ENCODE results near the gene ARHGAP26. TPM values are rescaled to one million over a fixed set of nuclear protein-coding genes. Genes with fewer than 3 reads are reported as not detected.

ARHGAP26 gene
- total and polyA plus RNA-seq, 2 of the 4 experiments (the other 2 are of a cell fraction) = 0.54 to 0.56 TPM

DNA sequence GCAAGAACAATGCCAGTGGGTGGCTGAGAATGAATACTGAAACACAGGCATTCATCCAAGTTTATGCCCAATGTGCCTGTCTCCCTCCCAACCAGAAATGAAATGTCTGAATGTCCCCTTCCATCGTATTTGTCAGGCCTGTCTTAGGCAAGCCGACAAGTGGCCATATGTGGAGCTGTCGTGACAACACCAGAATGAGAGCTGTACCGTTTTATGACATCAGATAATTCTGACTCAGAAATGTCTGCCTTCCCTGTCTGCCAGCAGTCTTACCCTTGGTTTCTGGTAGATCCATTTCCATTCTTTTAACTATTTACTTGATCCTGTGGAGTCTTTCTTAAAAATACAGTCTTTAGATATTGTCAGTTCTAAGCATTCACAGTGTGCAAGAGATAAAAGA lies 421.5 kb downstream of the ARHGAP26 start:
- no peak for DNase-seq
- Histone ChIP-seq H3K4me2 (ENCODE audit: low read depth, low read length) (no peak overlapping the region), H3K27ac (ENCODE audit: insufficient read depth, low read length) (no peak overlapping the region), H2AFZ (replicated peaks; ENCODE audit: low read length, poor library complexity) (no peak overlapping the region), H3K9ac (ENCODE audit: low read depth, low read length) (no peak overlapping the region), H3K9me1 (ENCODE audit: insufficient read depth, low read length) (0 out of 2 replicates have a peak, but pooled peaks cover 2% of the 10 kb centered on the region), H3K9me3 (ENCODE audit: control insufficient read depth, insufficient read depth, low read length) (peaks cover 4% of the 10 kb centered on the region), H3K79me1 (ENCODE audit: low read depth in 1 of 2, low read length in 2 of 2) (no peaks in the 10 kb centered on the region), H3K4me1 (ENCODE audit: control insufficient read depth, insufficient read depth, low read length) (peaks cover 2% of the 10 kb centered on the region; the same call in 1 of the 2 replicates), H3K23ac (ENCODE audit: low read depth, low read length) (no peak overlapping the region), H4K5ac (ENCODE audit: low read depth, low read length) (no peak overlapping the region), H2BK5ac (ENCODE audit: low read depth, low read length, poor library complexity, severe bottlenecking) (no peak overlapping the region), H3K4ac (ENCODE audit: low read depth, low read length) (no peak overlapping the region), H4K91ac (ENCODE audit: insufficient read depth, low read depth, low read length) (no peak overlapping the region), H4K20me1 (ENCODE audit: insufficient read depth, low read length) (no peaks in the 10 kb centered on the region), H3K36me3 (ENCODE audit: control insufficient read depth, insufficient read depth, low read length) (no peaks in the 10 kb centered on the region), H2AK9ac (replicated peaks; ENCODE audit: low read depth, low read length, poor library complexity) (no peak overlapping the region), H4K8ac (ENCODE audit: low read depth in 2 of 2, low read length in 2 of 2) (no peak overlapping the region), H2AK5ac (ENCODE audit: low read depth, low read length) (no peak overlapping the region), H3K14ac (replicated peaks; ENCODE audit: low read depth, low read length) (no peak overlapping the region), H2BK15ac (ENCODE audit: low read depth, low read length) (no peak overlapping the region), H2BK120ac (ENCODE audit: low read depth, low read length) (no peak overlapping the region), H3K27me3 (ENCODE audit: control insufficient read depth, insufficient read depth, low read length) (no peaks in the 10 kb centered on the region), H3K4me3 (ENCODE audit: insufficient read depth, low read depth, low read length) (no peak overlapping the region), H2BK20ac (ENCODE audit: low read depth, low read length) (no peak overlapping the region), H3K56ac (ENCODE audit: extremely low read depth, insufficient read depth, low read length) (no peak overlapping the region), H3K18ac (ENCODE audit: low read depth, low read length) (no peak overlapping the region)
- ATAC-seq (ENCODE audit: low read depth) = no peak
- ChIA-PET POLR2A (ENCODE audit: unreplicated experiment) (no interaction called here), CTCF (no interaction called here)
- 100% methylated on average over 2 of the region's 4 CpGs; no CpG with 5 or more reads in 1 of the 2 experiments for WGBS, 2 experiments (ENCODE audit: extremely low coverage in 2 of 2, insufficient read length in 1 of 2)
- TF ChIP-seq BHLHE40 (IDR thresholded peaks at IDR 0.05; ENCODE audit: low read depth, low read length) (no peak), USF2 (IDR thresholded peaks at IDR 0.05; ENCODE audit: low read depth, low read length) (no peak), RFX5 (IDR thresholded peaks at IDR 0.05; ENCODE audit: low read depth, low read length) (no peak), RCOR1 (IDR thresholded peaks at IDR 0.05; ENCODE audit: insufficient replicate concordance, low read length) (no peak), FOS (IDR thresholded peaks at IDR 0.05; ENCODE audit: low read depth, low read length) (no peak), MAFK (IDR thresholded peaks at IDR 0.05; ENCODE audit: low read depth, low read length) (no peak), POLR2A (IDR thresholded peaks at IDR 0.05; ENCODE audit: low read depth, low read length) (no peak)
- in situ Hi-C loops (cut with MboI; ENCODE audit: low sequenced_read_pairs) (no loop called here), dilution Hi-C loops (cut with HindIII; ENCODE audit: low sequenced_read_pairs, unreplicated experiment) (no loop called here), intact Hi-C loops (cut with micrococcal nuclease) (no loop called here)
- BruUV-seq (replicated peaks) = no TSS peak
